GM19025 (cell line): ENCODE results near the gene MCC.

Experiments
- ATAC-seq: cut with Tn5 transposase; IDR thresholded peaks from one replicate; pipeline ENCODE4 v1.9.1; 2021; ENCODE audit warnings: mild to moderate bottlenecking, low read depth, moderate library complexity; ENCODE audit not compliant: unreplicated experiment

MCC gene

DNA sequence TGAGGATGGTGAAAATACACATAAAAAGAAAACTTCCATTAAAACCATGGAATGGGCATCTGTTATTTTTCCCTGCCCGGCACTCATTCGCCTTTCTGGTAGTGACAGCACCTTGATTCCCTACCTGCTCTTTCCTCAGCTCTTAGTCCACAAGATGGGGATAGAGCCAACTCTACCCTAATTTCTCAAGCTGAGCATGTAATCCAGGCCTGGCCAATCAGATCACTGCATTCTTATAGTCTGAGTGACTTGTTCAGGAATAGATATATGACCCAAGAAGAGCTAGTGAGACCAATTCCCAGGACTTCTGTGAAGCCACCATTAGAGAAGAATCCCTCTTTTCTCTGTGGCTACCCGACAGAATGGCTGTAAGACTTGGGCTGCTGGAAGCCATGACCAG is 111.6 kb downstream of the MCC start:
- ATAC-seq: no peak

GRCh38 chr5:113375480-113376060 is 112.7 kb downstream of the MCC start:
- no peak for ATAC-seq

- no peak for ATAC-seq
These were observed 114.8 kb downstream of the MCC start for GRCh38 chr5:113373426-113373825.

- no peak for ATAC-seq
These were observed 116.5 kb downstream of the MCC start for GRCh38 chr5:113371721-113372196.

GRCh38 chr5:113367586-113367985 is 120.7 kb downstream of the MCC start:
- no peak for ATAC-seq

GRCh38 chr5:113364466-113364865 is 123.8 kb downstream of the MCC start:
- ATAC-seq: no peak

DNA sequence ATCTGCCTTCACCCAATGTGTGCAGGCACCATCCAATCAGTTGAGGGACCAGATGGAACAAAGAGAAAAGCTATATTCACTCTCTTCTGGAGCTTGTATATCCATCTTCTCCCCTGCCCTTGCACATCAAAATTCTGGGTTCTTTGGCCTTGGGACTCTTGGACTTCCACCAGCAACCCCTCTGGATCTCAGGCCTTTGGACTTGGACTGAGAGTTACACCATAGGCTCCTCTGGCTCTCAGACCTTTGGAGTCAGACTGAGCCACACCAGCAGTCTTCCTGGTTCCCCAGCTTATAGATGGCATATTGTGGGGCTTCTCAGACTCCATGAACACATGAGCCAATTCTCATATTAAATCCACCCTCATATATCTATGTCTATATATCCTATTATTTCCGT is 126.6 kb downstream of the MCC start:
- ATAC-seq: no peak

DNA sequence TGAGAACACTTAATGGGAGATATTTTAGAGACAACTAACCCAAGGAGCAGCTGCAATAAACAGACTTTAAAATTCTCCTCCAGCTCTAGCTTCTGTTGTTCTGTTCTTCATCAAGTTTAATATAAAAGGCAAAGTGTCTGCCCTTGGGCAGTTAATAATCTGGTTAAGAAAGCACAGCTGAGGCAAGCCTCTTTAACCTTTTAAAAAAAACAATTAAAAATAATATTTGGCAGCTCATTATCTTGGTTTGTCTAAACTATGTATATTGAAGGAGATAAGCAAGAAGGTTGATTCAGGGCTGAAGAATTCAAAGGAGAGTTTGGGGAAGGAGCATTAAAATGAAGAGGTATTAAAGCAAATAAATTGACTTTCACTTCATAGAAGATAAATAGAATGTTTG is 128.8 kb downstream of the MCC start:
- no peak for ATAC-seq

- ATAC-seq: no peak
These were observed 129.6 kb downstream of the MCC start for GRCh38 chr5:113358696-113359095.

DNA sequence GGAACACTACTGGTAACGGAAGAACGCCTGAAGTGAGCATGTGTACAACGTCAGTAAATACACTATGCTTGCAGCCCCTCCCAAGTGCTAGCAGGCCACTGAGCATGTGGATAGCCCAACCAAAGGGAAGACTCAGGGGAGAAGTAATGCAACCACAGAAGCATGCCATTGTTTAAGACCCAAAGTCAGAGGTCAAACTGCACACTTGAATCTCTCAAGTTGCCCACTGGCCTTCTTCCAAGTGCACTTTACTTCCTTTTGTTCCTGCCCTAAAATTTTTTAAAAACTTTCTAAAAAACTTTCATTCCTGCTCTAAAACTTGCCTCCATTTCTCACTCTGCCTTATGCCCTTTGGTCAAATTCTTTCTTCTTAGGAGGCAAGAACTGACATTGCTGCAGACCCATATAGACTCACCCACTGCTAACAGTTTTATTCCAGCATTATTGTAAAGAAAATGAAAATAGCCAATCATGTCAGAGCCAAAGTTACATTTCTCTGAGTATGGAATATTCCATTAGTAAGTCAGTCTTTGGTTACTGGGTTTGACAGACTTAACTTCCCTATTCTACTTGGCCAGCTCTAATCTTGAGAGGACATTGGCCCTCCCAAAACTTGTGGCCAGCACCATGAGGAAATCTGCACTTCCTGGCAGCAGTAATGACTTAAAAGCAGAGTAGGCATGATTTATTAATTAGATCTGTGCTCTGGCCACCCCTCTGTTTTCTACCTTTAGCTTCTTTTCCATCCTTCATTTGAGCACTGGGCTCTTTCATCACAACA is 130.4 kb downstream of the MCC start:
- ATAC-seq: no peak

DNA sequence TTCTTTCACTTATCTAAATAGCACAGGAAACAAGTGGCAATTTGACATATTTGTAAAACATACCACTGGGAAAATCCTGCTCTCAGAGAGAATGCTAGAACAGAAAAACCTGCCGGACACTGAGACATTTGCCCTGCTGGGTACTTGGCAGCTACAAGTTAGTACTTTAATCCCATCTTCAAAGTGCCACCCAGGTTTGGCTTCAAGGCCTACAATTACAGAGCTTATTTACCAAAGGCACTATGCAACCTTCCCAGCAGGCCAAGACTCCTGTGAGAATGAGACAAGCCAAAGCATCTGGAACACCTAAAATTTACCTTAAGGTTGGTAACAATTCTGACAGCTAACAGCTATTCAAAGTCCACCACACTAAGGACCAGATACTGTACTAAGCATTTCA is 131.8 kb downstream of the MCC start:
- ATAC-seq: no peak

DNA sequence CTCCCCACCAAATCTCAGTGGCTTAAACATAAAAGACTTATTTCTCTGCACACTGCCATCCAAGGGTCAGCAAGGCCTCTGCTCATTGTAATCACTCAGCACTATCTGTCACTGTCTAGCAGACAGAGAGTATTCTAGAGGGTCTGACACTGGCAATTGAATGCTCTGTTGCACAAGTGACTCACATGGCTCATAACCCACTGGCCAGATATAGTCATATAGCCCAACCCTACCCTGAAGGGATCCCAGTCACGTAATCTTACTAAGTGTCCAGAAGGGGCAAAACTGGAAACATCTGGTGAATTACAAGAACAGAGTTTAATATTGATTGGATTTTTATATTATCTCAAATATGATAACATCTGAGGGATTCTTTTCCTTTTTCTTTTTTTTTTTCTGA is 134.2 kb downstream of the MCC start:
- ATAC-seq: no peak

- ATAC-seq: no peak
These were observed 140.7 kb downstream of the MCC start for GRCh38 chr5:113347572-113347971.

GRCh38 chr5:113344973-113345940 is 143.0 kb downstream of the MCC start:
- ATAC-seq: no peak

DNA sequence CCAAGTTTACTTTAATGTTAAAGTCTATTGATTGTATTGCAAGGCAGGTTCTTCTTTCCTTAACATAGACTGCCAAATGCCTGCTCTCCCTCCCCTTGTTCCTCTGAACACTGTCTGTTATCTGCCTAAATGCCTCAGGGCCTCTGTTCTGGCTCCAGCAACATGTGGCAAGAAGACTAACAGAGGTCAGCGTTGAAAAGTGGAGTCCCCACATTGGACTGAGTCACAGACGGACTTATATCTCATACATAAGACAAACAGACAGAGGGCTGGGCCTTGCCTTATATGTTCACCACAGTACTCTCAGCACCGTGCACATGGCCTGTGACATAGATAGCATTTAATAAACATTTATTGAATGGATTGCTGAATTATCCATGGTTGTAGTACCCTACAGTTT is 144.9 kb downstream of the MCC start:
- ATAC-seq: no peak

GRCh38 chr5:113340537-113340936 is 147.7 kb downstream of the MCC start:
- ATAC-seq: no peak

- no peak for ATAC-seq
These were observed 149.6 kb downstream of the MCC start for GRCh38 chr5:113338628-113339027.

DNA sequence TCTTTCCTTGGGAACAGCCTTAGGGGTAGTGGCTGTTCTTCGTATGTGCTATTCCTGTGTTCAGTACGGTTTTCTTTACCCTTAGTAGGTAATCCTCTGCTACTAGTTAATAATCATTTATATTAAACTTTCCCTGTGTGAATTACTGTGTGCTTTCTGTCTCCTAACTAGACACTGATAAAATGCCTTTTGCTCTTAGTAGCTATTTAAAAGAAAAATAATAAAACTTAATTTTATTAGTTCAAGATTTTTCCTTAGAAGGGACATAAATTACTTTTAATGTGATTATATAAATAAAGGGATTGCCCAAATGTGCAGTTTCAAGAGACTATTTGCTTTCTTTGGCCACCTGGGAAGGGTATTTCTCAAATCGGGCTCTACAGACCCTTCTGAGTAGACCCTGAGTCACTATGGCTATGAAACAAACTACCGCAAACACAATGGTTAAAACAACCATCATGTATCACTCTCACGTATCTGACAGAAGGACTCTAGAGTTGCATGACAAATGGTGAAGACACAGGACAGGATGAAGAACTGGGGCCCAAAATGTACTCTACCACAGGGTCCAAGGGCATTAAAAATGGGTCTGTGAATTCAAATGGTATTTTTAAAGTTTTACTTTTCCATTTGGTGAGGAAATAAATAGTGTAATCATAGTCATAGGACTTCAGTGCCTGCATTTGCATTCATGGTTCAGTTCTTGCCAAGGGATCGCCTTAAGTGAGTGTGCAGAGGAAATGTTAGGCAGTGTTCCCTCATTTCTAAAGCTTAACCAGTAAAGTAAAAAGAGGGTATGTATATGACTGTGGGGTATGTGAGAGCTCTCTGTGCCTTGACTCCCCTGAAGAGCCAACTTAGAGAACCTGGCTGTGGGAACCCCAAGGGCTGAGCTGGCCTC is 150.5 kb downstream of the MCC start:
- no peak for ATAC-seq

GRCh38 chr5:113336975-113337374 is 151.3 kb downstream of the MCC start:
- no peak for ATAC-seq

DNA sequence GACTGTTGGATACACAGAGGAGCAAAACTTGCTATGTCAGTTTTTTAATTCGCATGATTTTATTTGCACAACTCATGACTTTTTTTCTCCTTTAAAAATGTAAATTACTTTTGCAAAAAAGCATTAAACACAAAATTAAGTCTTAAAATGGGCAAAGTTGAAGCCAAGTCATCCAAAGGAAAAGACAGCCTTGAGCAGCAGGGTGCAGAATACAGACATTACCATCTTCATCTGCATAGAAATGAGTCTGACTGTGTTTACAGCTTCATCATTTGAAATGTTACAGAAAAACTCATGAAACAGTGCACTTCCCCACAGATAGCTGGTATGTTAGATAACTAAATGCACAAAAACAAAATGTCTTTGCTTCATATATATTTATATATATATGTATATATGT is 154.8 kb downstream of the MCC start:
- ATAC-seq: no peak
